HG02852 (cell line): Measurements from ENCODE around the gene WNK2.

ENCODE experiments used
- ATAC-seq: cut with Tn5 transposase; IDR thresholded peaks from one replicate; pipeline ENCODE4 v1.9.1; 2021; ENCODE audit warnings: mild to moderate bottlenecking, moderate library complexity; ENCODE audit not compliant: unreplicated experiment

WNK2 gene

GRCh38 chr9:93161786-93162562 lies 22.0 kb upstream of the WNK2 start:
- ATAC-seq: no peak

GRCh38 chr9:93164085-93164484 lies 19.9 kb upstream of the WNK2 start:
- ATAC-seq: no peak

- ATAC-seq: no peak
Measured at GRCh38 chr9:93166699-93167098, 17.2 kb upstream of the WNK2 start.

- no peak for ATAC-seq
Measured at GRCh38 chr9:93167185-93167584, 16.8 kb upstream of the WNK2 start.

- ATAC-seq: no peak
Measured at GRCh38 chr9:93167838-93168237, 16.1 kb upstream of the WNK2 start.

GRCh38 chr9:93168581-93168980 lies 15.4 kb upstream of the WNK2 start:
- no peak for ATAC-seq

- ATAC-seq: no peak
Measured at GRCh38 chr9:93169444-93169843, 14.5 kb upstream of the WNK2 start.

- ATAC-seq: no peak
Measured at GRCh38 chr9:93170571-93170970, 13.4 kb upstream of the WNK2 start.

- ATAC-seq: no peak
Measured at GRCh38 chr9:93171261-93171990, 12.5 kb upstream of the WNK2 start.

GRCh38 chr9:93172666-93173364 lies 11.1 kb upstream of the WNK2 start:
- no peak for ATAC-seq

- ATAC-seq: no peak
Measured at GRCh38 chr9:93173365-93174051, 10.4 kb upstream of the WNK2 start.

GRCh38 chr9:93174976-93175375 lies 9.0 kb upstream of the WNK2 start:
- ATAC-seq: no peak

- no peak for ATAC-seq
Measured at GRCh38 chr9:93177676-93178075, 6.3 kb upstream of the WNK2 start.

- ATAC-seq: no peak
Measured at GRCh38 chr9:93178851-93179786, 4.8 kb upstream of the WNK2 start.

- no peak for ATAC-seq
Measured at GRCh38 chr9:93180938-93181337, 3.0 kb upstream of the WNK2 start.

- no peak for ATAC-seq
Measured at GRCh38 chr9:93181672-93182435, 2.1 kb upstream of the WNK2 start.

- no peak for ATAC-seq
Measured at GRCh38 chr9:93182572-93182971, 1.4 kb upstream of the WNK2 start.

- no peak for ATAC-seq
Measured at GRCh38 chr9:93183131-93183662, 742 bp upstream of the WNK2 start.
